ENCODE data around the gene BMF.

- TF ChIP-seq CTCF (IDR thresholded peaks at IDR 0.05) (no peak), POLR2A (IDR thresholded peaks at IDR 0.05) (no peak), POLR2AphosphoS5 (IDR thresholded peaks at IDR 0.05) (no peak)
Observed at GRCh38 chr15:40128766-40129660, 20.3 kb upstream of the BMF start.

Measured in prostate gland (tissue), 2 donors.